Measurements from ENCODE around the gene GALNT16.

DNA sequence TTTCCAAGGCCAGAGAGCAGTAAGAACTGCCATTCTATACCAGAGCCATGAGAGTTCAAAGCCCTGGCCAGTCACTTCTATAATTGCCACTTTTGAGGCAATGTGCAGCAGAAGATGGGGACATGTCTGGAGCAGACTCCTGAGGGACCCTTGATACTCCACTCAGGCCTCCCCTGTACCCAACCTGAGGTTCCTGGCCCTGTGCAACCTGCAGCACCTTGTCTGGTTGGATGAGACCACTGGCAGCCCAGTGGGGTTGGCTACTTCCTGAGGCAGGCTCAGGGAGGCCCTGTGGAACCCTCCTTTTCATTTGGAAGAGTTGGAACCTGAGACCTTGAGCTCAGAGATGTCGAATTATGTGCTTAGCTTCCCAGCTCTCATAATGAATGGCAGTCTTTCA, 54.4 kb downstream of the GALNT16 start:
- TF ChIP-seq, protein P1, sequence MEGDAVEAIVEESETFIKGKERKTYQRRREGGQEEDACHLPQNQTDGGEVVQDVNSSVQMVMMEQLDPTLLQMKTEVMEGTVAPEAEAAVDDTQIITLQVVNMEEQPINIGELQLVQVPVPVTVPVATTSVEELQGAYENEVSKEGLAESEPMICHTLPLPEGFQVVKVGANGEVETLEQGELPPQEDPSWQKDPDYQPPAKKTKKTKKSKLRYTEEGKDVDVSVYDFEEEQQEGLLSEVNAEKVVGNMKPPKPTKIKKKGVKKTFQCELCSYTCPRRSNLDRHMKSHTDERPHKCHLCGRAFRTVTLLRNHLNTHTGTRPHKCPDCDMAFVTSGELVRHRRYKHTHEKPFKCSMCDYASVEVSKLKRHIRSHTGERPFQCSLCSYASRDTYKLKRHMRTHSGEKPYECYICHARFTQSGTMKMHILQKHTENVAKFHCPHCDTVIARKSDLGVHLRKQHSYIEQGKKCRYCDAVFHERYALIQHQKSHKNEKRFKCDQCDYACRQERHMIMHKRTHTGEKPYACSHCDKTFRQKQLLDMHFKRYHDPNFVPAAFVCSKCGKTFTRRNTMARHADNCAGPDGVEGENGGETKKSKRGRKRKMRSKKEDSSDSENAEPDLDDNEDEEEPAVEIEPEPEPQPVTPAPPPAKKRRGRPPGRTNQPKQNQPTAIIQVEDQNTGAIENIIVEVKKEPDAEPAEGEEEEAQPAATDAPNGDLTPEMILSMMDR (IDR thresholded peaks at IDR 0.05): no peak
- no peak for TF ChIP-seq POLR2A (IDR thresholded peaks at IDR 0.05)

Measured in heart left ventricle (tissue), 13 donors.